HG02763 (cell line): Measurements from ENCODE around the gene CCDC82.
A peak's percentile ranks its signal among the peaks of the same experiment; 100 is the strongest.

ENCODE experiments used
- ATAC-seq: cut with Tn5 transposase; IDR thresholded peaks from one replicate; pipeline ENCODE4 v1.9.1; 2021; ENCODE audit warnings: mild to moderate bottlenecking, moderate library complexity; ENCODE audit not compliant: unreplicated experiment

Gene CCDC82

DNA sequence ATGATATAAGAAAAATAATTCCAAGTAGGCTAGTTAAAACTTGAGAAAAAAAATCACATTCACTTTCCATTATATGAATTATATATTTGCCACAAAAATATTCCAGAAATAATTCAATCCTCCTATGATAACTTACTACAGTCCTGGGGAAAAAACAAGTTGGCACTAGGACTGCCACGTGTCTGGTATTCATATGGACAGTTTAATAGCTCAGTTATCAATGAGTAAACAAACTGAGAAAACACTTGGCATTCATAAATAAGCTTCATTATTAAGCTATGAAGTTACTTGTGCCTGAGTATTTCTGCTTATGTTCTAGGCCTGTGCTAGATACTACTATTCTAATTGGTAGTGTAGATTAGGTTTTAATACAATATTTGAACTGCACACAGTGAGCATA is 24.2 kb downstream of the CCDC82 start:
- ATAC-seq, result no peak

- ATAC-seq, result no peak
These were observed 27.9 kb downstream of the CCDC82 start for GRCh38 chr11:96361778-96362177.

GRCh38 chr11:96358321-96358720 is 31.4 kb downstream of the CCDC82 start:
- ATAC-seq, result no peak

- no peak for ATAC-seq
These were observed 31.9 kb downstream of the CCDC82 start for GRCh38 chr11:96357794-96358193.

GRCh38 chr11:96356848-96357247 is 32.9 kb downstream of the CCDC82 start:
- no peak for ATAC-seq

DNA sequence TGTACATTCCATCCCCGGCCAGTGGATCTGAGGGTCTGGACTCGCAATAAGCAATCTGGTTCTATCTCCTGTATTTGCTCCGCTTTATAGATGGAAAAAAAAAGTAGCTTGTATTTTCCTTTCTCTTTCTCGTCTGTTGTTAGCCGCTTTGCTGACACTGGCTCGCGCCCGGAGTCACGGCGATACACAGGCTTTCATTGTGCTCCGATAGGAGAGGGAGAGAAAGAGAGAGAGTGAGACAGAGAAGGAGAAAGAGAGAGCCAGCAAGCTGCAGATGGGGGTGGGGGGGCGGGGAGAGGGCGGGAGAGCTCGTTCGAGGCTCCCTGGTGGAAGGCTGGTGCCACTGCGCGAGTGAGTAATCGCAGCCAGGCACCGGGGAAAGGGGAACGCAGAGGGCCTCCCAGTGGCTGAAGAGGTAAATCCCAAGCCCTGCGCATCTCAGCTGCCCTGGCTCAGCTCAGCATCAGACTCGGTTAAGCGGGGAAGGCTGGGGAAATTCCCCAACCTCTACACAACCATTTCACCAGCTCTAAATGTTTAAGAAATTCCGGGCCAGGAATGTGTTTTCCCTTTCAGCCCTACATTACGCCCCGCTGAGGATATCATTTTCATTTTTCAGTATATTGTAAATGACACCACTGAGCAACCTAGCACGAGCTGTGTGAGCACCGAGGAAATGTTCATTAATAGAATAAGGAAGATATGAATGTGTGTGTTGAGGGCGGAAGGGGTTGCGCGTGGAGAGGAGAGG is 46.6 kb downstream of the CCDC82 start, which contains the start of gene MAML2:
Gene MAML2 (minus strand): TSS at position 235 of the 751 bp plus-strand sequence. CDS start 1,300 bp downstream, outside the sequence.
- ATAC-seq, result peak; percentile 81

DNA sequence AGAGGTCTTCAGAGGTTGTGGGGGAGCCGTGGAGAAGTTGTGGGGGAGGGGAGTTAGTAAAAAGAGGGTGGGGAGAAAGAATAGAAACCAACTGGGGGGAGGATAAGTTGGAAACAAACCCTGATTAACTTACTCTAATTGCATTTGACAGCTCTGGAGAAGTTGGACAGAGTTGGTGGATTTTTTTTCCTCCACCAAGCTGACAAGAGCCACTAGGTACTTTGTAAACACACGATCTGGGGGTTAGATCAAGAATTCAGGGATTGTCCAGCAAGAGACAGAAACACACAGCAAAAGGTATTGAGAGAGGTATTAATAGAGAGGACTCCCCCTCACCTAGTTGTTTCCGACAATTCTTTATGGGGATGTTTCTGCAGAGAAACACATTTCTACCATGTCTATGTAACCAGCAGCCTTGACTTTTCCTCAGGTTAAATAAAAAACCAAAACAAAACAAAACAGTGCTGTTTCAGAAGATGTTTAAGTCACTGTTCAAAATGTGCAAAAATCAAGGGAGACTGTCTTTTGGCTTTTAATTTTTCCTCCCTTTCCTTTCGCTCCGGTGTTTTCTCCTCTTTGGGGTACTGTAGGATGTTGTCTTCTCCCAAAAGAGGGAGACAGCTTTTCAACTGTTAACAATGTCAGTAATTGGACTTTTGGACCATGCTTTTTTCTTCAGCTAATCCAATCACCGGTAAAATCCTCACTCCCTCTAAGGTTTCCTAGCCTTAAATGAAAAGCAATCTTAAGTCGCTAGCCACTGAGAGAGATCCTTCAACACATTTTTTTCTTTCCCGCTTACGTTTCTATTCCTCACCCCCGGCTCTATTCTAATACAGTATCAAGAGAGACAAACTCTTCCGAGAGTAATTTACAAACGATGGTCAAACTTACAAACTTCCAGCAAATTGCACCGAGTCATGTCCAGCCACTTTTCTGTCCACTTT is 47.4 kb downstream of the CCDC82 start:
- ATAC-seq, result no peak

DNA sequence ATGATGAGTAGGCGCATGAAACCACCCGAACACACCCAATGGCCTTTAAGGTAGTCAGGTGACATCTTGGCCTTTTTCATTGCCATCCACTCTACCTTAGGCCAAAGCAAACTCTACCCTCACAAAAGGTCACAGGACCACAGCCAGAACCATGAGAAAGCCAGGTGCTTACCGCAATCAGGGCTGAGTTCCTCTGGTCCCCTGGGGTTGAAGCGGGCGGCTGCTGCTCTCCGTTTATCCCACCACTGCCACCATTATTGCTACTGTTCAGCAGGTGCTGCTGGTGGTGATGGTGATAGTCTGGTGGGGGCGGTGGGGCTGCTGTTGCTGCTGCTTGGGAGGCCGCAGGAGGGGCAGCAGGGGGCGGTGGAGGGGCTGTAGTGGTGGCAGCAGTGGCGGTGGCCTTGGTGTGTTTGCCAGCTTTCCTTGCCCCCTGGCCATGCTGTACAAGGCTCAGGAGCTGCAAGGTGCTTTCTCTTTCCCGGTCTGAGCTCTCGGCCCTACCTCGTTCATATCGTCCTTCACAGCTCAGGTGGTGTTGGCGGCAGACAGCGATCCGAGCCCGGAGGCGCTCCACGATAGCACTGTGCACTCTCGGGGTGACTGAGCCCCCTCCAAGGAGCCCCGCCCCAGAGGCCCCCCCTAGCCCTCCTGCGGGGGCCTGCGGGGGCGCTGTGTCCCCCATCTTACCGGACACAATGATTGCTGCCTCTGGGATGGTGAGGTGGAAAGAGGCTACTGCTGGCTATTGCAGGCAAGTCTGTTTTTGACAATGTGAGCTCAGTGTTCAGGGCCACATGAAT is 48.3 kb downstream of the CCDC82 start:
- ATAC-seq, result peak; percentile 30

GRCh38 chr11:96340555-96340885 is 49.2 kb downstream of the CCDC82 start:
- no peak for ATAC-seq

GRCh38 chr11:96339706-96340554 is 49.8 kb downstream of the CCDC82 start:
- ATAC-seq, result no peak

DNA sequence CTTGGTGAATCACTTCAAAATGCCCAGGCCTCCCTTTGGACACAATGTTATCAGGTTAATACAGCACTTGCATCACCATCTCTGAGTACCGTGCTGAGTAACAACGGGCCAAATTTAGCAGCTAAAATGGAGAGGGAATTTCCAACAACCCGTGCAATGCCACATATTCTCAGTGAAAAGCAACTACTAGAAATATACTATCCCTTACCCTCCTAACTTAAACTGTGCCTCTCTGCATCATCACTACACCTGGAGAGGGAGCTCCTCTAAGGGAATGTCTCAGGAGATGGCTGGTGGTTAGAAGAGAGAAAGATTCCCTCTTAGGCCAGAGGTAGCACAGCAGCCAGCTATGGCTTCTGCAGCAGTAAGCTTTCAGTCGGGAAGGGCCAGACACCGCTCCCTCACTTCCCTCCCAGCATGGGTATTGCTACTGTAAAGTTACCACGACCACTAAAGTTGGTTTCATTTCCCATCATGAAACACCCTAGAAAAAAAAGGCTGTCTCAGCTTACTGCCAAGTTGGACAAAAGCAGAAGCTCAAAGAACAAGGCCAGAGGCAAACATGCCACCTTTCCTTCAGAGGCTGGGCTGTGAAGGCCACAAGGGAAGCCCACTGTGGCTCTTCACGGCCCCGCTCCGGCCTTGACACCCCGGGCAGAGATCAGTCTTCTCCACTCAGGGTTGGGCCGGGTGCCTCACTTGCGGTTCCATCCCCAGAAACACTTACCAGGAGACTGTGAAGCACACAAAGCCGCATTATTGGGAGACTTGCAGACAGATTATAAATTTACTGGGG is 50.6 kb downstream of the CCDC82 start:
- ATAC-seq, result peak; percentile 38

- ATAC-seq, result no peak
These were observed 51.9 kb downstream of the CCDC82 start for GRCh38 chr11:96337541-96338431.

DNA sequence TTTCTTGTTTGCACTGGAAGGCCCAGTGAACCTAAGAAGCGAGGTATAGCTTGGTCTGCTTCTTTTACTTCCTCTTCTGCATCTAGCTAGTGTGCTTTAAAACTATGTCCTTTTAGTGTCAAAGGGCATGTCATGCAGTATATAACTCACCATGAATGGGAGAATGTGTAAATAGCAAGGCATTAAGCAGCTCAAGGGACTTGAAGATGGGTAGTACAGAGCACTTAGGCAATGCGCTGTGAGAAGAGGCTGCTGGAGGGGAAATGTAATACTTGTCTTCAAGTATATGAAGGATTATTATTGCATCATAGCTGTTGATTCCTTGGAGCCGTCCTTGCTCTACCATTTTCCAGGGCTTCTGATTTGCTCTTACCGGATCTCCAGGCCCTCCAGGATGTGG is 54.3 kb downstream of the CCDC82 start:
- ATAC-seq, result no peak

DNA sequence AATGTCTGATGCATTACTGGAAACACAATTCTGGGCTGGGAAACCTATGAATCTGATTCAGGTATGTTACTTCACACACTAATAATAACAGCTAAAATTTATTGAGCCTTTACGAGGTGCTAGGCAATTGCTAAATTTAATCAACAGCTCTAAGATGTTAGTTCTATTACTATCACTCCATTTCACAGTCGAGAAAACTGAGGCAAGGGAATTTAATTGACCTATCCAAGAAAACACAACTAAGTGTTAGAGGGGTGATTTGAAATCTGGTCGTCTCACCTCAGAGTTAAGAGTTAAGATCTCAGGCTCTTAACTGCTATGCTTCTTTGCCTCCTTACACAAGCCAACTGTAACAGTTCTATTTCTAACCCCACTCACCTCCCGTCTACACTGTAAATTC is 55.5 kb downstream of the CCDC82 start:
- no peak for ATAC-seq

GRCh38 chr11:96333191-96333719 is 56.5 kb downstream of the CCDC82 start:
- no peak for ATAC-seq

GRCh38 chr11:96332126-96332771 is 57.5 kb downstream of the CCDC82 start:
- ATAC-seq, result no peak

- no peak for ATAC-seq
These were observed 58.0 kb downstream of the CCDC82 start for GRCh38 chr11:96331699-96332116.

DNA sequence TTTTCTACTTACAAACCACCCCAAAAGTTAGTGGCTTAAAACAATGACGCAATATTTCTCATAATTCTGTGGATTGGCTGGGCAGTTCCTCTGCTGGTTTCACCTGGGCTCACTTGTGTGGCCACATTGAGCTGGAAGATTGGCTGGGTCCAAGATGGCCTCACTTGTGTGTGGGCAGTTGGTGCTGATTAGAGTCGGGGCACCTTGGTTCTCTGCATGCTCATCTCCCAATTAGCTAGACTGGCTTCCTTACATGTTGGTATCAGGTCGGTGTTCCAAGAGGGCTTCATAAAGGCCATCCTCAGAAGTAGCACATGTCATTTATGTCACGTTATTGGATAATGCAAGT is 59.2 kb downstream of the CCDC82 start:
- ATAC-seq, result no peak
